Right renal cortex interstitium (tissue), 3 donors: ENCODE measurements around the gene PTPRA. TPM values are rescaled to one million over a fixed set of nuclear protein-coding genes. Genes with fewer than 3 reads are reported as not detected.
"Not testable (repeated sequence)": the region's sequence is repeated elsewhere in the genome, so short reads cannot be mapped to it uniquely, and the experiment has no call there.

Source experiments
- DNase-seq, 3 donors: peaks; one replicate each; pipeline ENCODE4 v3.0.0-alpha.2; 2013; ENCODE audit warnings: low read depth in 3 of 3, low spot score in 2 of 3
- polyA plus RNA-seq, 3 donors: library from polyadenylated mRNA; unstranded; fragments of 120-200 nt; gene quantifications; one replicate each; pipeline ENCODE4 v1.2.1, GENCODE V29; 2013; ENCODE audit not compliant: insufficient read length in 3 of 3

PTPRA gene
- polyA plus RNA-seq, 3 donors = 106 to 117 (median 114) TPM

GRCh38 chr20:2987861-2988260, 114.6 kb downstream of the PTPRA start:
- DNase-seq = no peak

DNA sequence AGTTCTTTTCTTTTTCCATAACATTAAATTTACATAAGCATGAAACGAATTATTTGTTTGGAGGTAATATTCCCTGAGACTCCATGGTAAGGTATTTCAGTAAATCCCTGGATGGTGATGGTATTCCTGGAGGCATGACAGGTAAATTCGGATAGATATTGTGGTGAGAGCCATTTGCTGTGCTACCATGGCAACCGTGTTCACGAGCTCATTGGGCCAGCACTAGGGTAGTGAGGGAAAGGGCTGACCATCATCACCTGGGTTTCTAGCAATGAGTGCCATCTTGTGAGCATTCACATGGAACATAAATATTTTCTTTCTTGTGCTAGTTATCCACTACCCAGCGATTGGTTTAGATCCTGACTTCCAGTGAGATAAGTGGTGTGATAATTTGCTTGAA, 118.3 kb downstream of the PTPRA start:
- DNase-seq = no peak

DNA sequence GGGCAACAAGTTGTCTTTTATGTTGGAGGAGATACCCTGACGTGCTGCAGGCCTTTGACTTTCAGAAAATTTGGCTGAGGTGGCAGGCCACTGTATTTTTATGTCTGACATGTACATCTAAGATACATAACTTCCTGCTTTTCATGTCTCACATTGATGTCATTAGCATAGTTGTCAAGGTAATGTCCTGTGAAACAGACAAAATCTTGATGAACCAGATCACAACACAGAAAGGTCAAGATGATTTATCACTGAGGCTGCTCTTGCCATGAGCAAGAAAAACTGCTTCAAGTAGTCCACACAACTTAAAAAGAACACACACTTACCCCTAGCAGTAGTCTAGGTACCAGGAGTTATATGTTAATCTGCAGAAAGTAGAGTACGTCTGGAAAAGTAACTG, 120.0 kb downstream of the PTPRA start:
- DNase-seq = no peak

DNA sequence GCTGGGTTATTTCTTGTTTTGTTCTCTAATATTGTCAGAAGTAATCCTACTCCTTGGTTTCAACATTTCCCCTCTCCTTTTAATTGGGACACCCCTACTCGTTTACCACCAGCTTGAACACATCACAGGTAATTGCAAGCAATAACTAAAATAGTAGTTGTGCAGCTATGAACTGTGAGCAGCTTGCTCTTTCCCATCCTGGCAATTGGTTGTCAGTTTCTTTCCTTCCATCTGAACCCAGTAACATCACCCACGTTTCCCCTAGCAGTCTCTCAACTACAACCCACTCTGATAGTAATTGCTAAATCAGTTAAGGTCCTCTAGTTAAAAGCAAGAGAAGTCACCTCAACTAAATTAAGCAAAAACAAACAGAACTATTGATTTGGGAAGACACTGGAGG, 122.5 kb downstream of the PTPRA start:
- DNase-seq = no peak

GRCh38 chr20:2998728-2999127, 125.4 kb downstream of the PTPRA start:
- DNase-seq = no peak

GRCh38 chr20:3000852-3001523, 127.7 kb downstream of the PTPRA start:
- DNase-seq = peak; percentile 10 to 15 (median 15)

GRCh38 chr20:3003416-3003815, 130.1 kb downstream of the PTPRA start:
- no peak for DNase-seq

GRCh38 chr20:3010985-3011723, 137.9 kb downstream of the PTPRA start:
- no peak for DNase-seq

DNA sequence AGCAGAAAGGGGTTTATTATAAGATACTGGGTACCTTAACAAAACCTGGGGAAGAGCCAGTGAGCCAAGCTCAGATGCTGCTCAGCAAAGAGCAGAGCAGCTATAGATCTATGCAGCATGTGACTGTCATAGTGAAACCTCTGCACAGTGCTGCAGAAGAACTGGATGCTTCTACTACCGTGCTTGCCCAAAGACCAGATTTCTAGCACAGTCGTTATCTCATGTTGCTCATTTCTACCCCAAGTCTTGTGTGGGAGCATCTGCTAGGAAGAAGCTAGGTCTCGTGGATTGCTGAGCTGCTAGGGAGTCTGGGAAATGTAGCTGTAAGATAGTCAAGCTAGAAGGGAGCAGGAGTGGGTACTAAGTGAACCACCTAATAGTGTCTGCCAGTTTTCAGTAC, 138.5 kb downstream of the PTPRA start:
- no peak for DNase-seq

DNA sequence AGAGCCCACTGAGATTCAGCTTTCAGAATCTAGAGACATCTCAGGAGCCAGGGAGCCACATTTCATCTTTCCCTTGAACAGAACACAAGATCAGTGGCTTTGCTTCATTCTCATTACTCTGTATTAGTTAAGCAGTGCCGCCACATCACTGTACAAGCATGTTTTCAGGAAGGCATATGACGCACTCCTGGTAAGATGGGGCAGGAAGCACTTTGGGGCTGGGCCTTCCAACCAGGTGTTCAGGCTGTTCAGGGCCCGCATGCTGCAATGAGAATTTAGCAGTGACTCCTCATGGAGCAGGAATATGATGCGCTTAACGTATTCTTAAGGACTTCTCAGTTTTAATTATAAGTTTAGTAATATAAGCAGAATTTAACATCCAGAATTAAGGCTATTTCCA, 140.5 kb downstream of the PTPRA start:
- DNase-seq = no peak

- DNase-seq = no peak
Measured at GRCh38 chr20:3014179-3014578, 140.9 kb downstream of the PTPRA start.

DNA sequence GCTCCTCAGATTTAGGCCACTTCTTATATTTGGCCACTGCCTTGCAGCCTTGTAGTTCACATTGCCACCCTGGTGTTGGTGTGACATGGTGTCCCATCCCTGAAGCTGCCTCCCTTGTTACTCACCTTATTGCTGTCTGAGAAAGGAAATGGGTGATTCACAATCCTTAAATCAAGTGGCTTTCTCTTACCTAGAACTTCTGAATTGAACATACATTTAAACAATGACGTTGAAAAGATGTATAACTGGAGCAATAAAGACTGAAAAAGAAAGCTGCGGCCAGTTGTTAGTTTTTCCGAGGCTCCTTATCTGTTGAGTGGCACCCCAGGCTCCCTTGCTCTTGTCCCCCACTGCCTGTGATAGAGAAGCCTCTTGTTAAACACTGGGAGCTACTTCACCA, 141.4 kb downstream of the PTPRA start:
- DNase-seq = no peak

DNA sequence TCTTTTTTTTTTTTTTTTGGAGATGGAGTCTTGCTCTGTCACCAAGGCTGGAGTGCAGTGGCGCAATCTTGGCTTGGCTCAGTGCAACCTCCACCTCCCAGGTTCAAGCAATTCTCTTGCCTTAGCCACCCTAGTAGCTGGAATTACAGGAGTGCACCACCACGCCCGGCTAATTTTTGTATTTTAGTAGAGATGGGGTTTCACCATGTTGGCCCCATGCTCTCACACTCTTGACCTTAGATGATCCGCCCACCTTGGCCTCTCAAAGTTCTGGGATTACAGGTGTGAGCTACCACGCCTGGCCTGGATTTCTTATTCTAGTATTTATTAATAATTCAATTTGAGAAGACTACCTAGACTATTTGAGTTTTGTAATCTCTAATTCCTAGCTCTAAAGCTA, 142.0 kb downstream of the PTPRA start:
- not testable (repeated sequence) for DNase-seq

- DNase-seq = no peak
Measured at GRCh38 chr20:3021327-3021726, 148.0 kb downstream of the PTPRA start.

DNA sequence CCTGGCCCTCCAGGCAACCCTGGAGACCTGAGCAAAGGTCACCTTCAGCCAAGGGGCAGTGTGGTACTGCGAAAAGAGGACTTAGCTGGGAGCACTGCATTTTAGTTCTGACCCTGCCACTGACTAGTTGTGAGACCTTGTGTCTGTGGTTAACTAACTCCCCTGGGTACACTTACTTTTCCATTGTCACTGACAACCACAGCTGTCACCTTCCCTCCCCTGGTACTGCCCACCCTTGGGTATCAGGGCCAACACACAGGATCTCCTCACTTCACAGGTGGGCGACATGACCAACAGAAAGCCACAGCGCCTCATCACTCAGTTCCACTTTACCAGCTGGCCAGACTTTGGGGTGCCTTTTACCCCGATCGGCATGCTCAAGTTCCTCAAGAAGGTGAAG, 148.5 kb downstream of the PTPRA start:
- no peak for DNase-seq

DNA sequence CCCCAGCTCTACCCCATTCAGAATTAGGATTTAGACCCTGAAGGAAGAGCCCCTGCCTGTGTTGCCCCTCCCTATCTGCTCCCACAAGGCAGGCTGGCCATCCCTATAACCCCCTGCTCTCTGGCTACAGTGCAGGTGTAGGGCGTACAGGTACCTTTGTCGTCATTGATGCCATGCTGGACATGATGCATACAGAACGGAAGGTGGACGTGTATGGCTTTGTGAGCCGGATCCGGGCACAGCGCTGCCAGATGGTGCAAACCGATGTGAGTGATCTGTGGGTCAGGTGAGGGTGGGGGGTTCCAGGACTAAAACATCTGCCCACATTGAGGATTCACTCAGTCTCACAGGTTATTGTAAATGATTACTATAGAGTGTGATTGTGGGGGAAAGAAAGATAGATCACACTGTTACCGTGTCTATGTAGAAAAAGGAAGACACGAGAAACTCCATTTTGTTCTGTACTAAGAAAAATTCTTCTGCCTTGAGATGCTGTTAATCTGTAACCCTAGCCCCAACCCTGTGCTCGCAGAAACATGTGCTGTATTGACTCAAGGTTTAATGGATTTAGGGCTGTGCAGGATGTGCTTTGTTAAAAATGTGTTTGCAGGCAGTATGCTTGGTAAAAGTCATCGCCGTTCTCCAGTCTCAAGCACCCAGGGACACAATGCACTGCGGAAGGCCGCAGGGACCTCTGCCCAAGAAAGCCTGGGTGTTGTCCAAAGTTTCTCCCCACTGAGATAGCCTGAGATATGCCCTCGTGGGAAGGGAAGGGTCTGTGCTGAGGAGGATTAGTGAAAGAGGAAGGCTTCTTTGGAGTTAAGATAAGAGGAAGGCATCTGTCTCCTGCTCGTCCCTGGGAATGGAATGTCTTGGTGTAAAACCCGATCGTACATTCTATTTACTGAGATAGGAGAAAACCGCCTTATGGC, 149.5 kb downstream of the PTPRA start:
- DNase-seq = not testable (repeated sequence)

DNA sequence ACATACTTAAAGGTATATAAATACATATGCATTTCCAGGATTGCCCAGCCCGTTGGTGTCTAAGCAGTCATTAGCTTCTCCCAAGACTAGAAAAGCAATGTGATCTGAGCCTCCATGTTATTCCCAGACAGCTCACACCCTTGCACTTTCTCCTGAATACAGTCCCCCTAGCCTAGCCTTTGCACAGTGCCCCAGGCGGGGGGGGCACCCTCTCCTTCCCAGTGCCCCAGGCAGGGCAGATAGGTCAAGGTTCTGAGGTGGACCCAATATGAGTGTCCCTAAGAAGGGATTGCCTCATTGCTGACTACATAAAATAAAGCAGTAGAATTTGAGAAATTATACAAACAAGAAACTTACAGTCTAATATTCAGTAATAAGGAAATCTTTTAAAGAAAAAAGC, 154.7 kb downstream of the PTPRA start:
- DNase-seq = no peak

GRCh38 chr20:3031524-3032147, 158.4 kb downstream of the PTPRA start:
- no peak for DNase-seq

- DNase-seq = no peak
Measured at GRCh38 chr20:3032624-3033023, 159.3 kb downstream of the PTPRA start.

GRCh38 chr20:3037654-3038053, 164.4 kb downstream of the PTPRA start:
- no peak for DNase-seq

GRCh38 chr20:3038454-3038853, 165.2 kb downstream of the PTPRA start:
- DNase-seq = no peak
